IPS-20b (cell line): ENCODE measurements around the gene DDX10.

Experiments
- H3K27ac ChIP-seq: one replicate; pipeline ENCODE4 v1.5.1; 2013; ENCODE audit warnings: low read length
- H3K27me3 ChIP-seq: 2 replicates; pipeline ENCODE4 v1.6.1; 2013; ENCODE audit warnings: mild to moderate bottlenecking, low read length, inconsistent platforms; ENCODE audit not compliant: insufficient read depth
- H3K36me3 ChIP-seq: 2 replicates; pipeline ENCODE4 v1.6.1; 2013; ENCODE audit warnings: low read depth, mild to moderate bottlenecking, inconsistent platforms, low read length, moderate library complexity; ENCODE audit not compliant: insufficient read depth
- H3K4me1 ChIP-seq: 2 replicates; pipeline ENCODE4 v1.6.1; 2013; ENCODE audit warnings: mild to moderate bottlenecking, control low read depth, inconsistent platforms, low read length, moderate library complexity; ENCODE audit not compliant: insufficient read depth
- H3K4me3 ChIP-seq: 2 replicates; pipeline ENCODE4 v1.5.1; 2013; ENCODE audit warnings: mild to moderate bottlenecking, low read length, inconsistent platforms
- H3K9ac ChIP-seq: 2 replicates; pipeline ENCODE4 v1.6.1; 2013; ENCODE audit warnings: low read depth, mild to moderate bottlenecking, inconsistent platforms, low read length, moderate library complexity
- H3K9me3 ChIP-seq: 2 replicates; pipeline ENCODE4 v1.6.1; 2013; ENCODE audit warnings: mild to moderate bottlenecking, low read depth, low read length, inconsistent platforms; ENCODE audit not compliant: insufficient read depth

DDX10 gene

DNA sequence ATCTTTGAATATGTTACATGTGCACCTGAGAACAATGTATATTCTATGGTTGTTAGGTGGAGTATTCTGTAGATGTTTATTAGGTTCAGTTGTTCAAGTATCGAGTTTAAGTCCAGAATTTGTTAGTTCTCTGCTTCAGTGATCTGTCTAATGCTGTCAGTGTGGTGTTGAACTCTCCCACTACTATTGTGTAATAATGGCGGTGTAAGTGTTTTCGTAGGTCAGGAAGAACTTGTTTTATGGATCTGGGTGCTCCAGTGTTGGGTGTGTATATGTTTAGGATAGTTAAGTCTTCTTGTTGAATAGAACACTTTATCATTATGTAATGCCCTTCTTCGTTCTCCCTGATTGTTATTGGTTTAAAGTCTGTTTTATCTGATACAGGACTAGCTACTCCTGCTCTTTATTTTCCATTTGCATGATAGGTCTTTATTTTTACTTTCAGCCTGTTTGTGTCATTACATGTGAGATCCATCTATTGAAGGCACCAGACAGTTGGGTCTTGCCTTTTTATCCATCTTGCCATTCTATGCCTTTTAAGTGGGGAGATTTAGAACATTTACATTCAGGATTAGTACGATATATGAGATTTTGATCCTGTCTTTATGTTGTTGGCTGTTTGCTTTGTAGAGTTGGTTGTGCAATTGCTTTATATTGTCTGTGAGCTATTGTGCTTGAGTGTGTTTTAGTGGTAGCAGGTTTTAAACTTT, 121.6 kb downstream of the DDX10 start:
- Histone ChIP-seq H3K27ac (no peak overlapping the region), H3K9me3 (no peaks in the 10 kb centered on the region), H3K4me3 (no peak overlapping the region), H3K36me3 (no peaks in the 10 kb centered on the region), H3K27me3 (no peaks in the 10 kb centered on the region), H3K9ac (no peak overlapping the region), H3K4me1 (peaks cover 13% of the 10 kb centered on the region; the same call in 1 of the 2 replicates)

GRCh38 chr11:108787105-108787504, 122.2 kb downstream of the DDX10 start:
- Histone ChIP-seq H3K27me3 (no peaks in the 10 kb centered on the region), H3K4me1 (peaks cover 17% of the 10 kb centered on the region; the same call in 1 of the 2 replicates), H3K36me3 (no peaks in the 10 kb centered on the region), H3K9me3 (no peaks in the 10 kb centered on the region), H3K9ac (no peak overlapping the region), H3K27ac (no peak overlapping the region), H3K4me3 (no peak overlapping the region)

- Histone ChIP-seq H3K4me3 (no peak overlapping the region), H3K27me3 (no peaks in the 10 kb centered on the region), H3K27ac (no peak overlapping the region), H3K9me3 (no peaks in the 10 kb centered on the region), H3K4me1 (peaks cover 21% of the 10 kb centered on the region; the same call in 1 of the 2 replicates), H3K9ac (no peak overlapping the region), H3K36me3 (no peaks in the 10 kb centered on the region)
Measured at GRCh38 chr11:108788565-108789199, 123.8 kb downstream of the DDX10 start.

- Histone ChIP-seq H3K9ac (no peak overlapping the region), H3K27ac (no peak overlapping the region), H3K9me3 (no peaks in the 10 kb centered on the region), H3K36me3 (no peaks in the 10 kb centered on the region), H3K4me3 (no peak overlapping the region), H3K4me1 (peaks cover 21% of the 10 kb centered on the region; the same call in 1 of the 2 replicates), H3K27me3 (no peaks in the 10 kb centered on the region)
Measured at GRCh38 chr11:108790501-108791299, 125.8 kb downstream of the DDX10 start.

DNA sequence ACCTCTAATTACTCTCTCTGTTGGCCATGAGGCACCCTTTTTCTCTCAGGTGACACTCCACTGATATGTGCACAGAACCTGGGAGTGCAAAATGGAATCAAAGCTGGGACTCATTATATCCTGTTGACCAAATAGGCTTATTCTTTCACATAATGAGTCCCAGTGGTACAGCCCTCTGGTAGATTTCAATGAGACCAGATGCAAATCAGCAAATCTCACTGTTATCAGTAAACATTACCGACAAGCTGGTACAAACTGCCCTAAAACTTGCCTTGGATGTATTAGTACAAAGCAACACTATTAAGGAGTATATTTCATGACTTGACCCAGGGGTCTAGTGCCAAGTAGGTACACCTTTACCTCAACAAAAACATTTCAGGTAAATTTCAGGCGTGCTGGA, 128.3 kb downstream of the DDX10 start:
- no peak overlapping the region for H3K27ac ChIP-seq
- H3K27me3 ChIP-seq, result no peaks in the 10 kb centered on the region
- H3K9me3 ChIP-seq, result no peaks in the 10 kb centered on the region
- H3K36me3 ChIP-seq, result no peaks in the 10 kb centered on the region
- H3K4me1 ChIP-seq, result peaks cover 15% of the 10 kb centered on the region; the same call in 1 of the 2 replicates
- H3K9ac ChIP-seq, result no peak overlapping the region
- no peak overlapping the region for H3K4me3 ChIP-seq

DNA sequence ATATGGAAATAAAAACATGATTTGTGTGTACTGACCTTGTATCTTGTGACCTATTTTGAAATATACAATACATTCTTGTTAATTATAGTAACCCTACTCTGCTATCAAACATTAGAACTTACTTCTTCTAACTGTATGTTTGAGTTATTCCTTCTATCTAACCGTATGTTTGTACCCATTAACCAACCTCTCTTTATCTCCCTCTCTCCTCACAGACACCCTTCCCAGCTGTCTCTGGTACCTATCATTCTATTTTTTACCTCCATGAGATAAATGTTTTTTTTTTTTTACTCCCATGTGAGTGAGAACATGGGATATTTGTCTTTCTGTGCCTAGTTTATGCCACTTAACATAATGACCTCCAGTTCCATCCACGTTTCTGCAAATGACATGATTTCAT, 128.7 kb downstream of the DDX10 start:
- peaks cover 15% of the 10 kb centered on the region; the same call in 1 of the 2 replicates for H3K4me1 ChIP-seq
- H3K36me3 ChIP-seq, result no peaks in the 10 kb centered on the region
- no peaks in the 10 kb centered on the region for H3K9me3 ChIP-seq
- no peak overlapping the region for H3K4me3 ChIP-seq
- no peak overlapping the region for H3K9ac ChIP-seq
- no peaks in the 10 kb centered on the region for H3K27me3 ChIP-seq
- no peak overlapping the region for H3K27ac ChIP-seq

DNA sequence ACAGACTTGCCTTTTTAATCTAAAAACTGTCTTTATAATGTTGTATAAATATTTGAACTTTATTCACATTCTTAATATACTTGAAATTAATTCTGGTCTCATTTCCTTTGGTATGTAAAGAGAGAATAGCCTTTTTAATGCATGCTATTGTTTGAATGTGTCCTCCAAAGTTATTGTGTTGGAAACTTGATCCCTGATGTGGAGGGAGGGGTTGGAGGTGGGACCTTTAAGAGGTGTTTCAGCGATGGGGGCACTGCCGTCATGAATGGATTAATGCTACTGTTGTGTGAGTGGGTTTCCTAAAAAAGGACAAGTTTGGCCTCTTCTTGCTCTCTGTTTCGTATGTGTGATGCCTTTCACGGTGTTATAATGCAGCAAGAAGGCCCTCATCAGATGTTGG, 131.7 kb downstream of the DDX10 start:
- Histone ChIP-seq H3K4me3 (no peak overlapping the region), H3K27ac (no peak overlapping the region), H3K27me3 (no peaks in the 10 kb centered on the region), H3K9me3 (no peaks in the 10 kb centered on the region), H3K9ac (no peak overlapping the region), H3K4me1 (peaks cover 7% of the 10 kb centered on the region; the same call in 1 of the 2 replicates), H3K36me3 (no peaks in the 10 kb centered on the region)

GRCh38 chr11:108797578-108798100, 132.8 kb downstream of the DDX10 start:
- Histone ChIP-seq H3K4me3 (no peak overlapping the region), H3K4me1 (0 out of 2 replicates have a peak, but pooled peaks cover 3% of the 10 kb centered on the region), H3K27me3 (no peaks in the 10 kb centered on the region), H3K36me3 (no peaks in the 10 kb centered on the region), H3K9me3 (no peaks in the 10 kb centered on the region), H3K9ac (no peak overlapping the region), H3K27ac (no peak overlapping the region)

DNA sequence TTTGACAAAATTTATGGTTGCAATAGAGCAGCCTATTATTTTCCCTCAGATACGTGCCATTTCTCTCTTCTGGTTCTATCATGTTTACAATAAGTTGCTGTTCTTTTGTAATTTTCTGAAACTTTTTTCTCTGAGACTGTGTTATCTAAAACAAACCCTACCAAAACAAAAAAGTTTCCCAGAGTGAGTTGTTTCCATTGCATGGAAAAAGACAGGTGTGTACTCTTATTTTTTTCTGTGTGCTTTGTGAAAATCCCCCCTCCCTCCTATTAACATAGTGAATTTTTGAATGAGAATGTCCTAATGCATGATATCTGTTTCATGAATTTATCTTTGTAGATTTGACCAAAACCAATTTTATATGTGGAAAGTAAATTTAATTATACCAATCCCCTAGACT, 137.6 kb downstream of the DDX10 start:
- Histone ChIP-seq H3K27me3 (no peaks in the 10 kb centered on the region), H3K27ac (no peak overlapping the region), H3K4me1 (no peaks in the 10 kb centered on the region), H3K4me3 (no peak overlapping the region), H3K36me3 (no peaks in the 10 kb centered on the region), H3K9ac (no peak overlapping the region), H3K9me3 (no peaks in the 10 kb centered on the region)

- Histone ChIP-seq H3K4me3 (no peak overlapping the region), H3K36me3 (no peaks in the 10 kb centered on the region), H3K27me3 (no peaks in the 10 kb centered on the region), H3K9ac (no peak overlapping the region), H3K27ac (no peak overlapping the region), H3K9me3 (no peaks in the 10 kb centered on the region), H3K4me1 (no peaks in the 10 kb centered on the region)
Measured at GRCh38 chr11:108803776-108804175, 138.9 kb downstream of the DDX10 start.

DNA sequence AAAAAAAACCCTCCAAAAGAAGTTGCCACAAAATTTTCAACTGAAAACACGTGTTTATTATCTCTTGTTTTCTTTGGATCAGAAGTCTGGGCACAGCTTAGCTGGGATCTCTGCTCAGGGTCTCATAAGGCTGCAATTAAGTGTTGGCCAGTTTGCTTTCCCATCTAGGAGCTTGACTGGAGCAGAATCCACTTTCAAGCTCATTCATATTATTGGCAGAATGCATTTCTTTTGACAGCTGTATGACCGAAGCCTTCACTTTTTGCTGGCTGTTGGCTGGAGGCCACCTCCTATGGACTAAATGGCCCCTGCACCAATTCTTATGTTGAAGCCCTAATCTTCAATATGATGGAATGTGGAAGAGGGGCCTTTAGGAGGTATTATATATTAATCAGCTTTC, 139.6 kb downstream of the DDX10 start:
- H3K9me3 ChIP-seq, result no peaks in the 10 kb centered on the region
- H3K36me3 ChIP-seq, result no peaks in the 10 kb centered on the region
- no peak overlapping the region for H3K4me3 ChIP-seq
- no peaks in the 10 kb centered on the region for H3K4me1 ChIP-seq
- H3K27me3 ChIP-seq, result no peaks in the 10 kb centered on the region
- no peak overlapping the region for H3K27ac ChIP-seq
- no peak overlapping the region for H3K9ac ChIP-seq
